ENCODE measurements around the gene PSMA5. TPM values are rescaled to one million over a fixed set of nuclear protein-coding genes. Genes with fewer than 3 reads are reported as not detected.

Gene PSMA5
- total RNA-seq, 1 experiment from 2014 or later = 133 TPM

GRCh38 chr1:109399326-109399957 is 26.8 kb downstream of the PSMA5 start:
- no peak overlapping the region for H4K5ac ChIP-seq (ENCODE audit: insufficient read length, low read depth, low read length)
- H2AK5ac ChIP-seq (ENCODE audit: insufficient read length, low read length) = no peak overlapping the region
- Mint-ChIP-seq H3K4me1 (peaks cover 19 to 27% of the 10 kb centered on the region in 2 experiments), H3K4me3 (peak overlapping the region; percentile 72 to 84), H3K9me3 (no peaks in the 10 kb centered on the region), H3K36me3 (ENCODE audit: insufficient read depth in 1 of 3, low read depth in 3 of 3) (peaks cover 2 to 18% (median 9%) of the 10 kb centered on the region in 3 experiments; a peak in 6 of 7 replicates), H3K27me3 (ENCODE audit: low read depth) (no peaks in the 10 kb centered on the region), H3K27ac (no peak overlapping the region; a peak in 1 of 7 replicates)
- H4K8ac ChIP-seq (replicated peaks; ENCODE audit: insufficient read length, low read depth, low read length) = no peak overlapping the region
- H3K79me2 ChIP-seq (ENCODE audit: insufficient read depth, low read length) = peaks cover 4% of the 10 kb centered on the region; the same call in 1 of the 2 replicates
- no peak overlapping the region for H4K91ac ChIP-seq (ENCODE audit: insufficient read length, low read depth, low read length)
- no peak overlapping the region for H3K9ac ChIP-seq (ENCODE audit: extremely low read depth, insufficient read length, low read length)
- H3K23me2 ChIP-seq (ENCODE audit: insufficient read length, low read depth, low read length, poor library complexity, severe bottlenecking) = peaks cover 17% of the 10 kb centered on the region
- no peak overlapping the region for H3K14ac ChIP-seq (ENCODE audit: insufficient read depth, low read length)
- H2BK5ac ChIP-seq (ENCODE audit: insufficient read length, low read length) = no peak overlapping the region
- H3K56ac ChIP-seq (ENCODE audit: insufficient read length, low read depth, low read length) = no peak overlapping the region
- DNase-seq = no peak
- no peak overlapping the region for H3K4me2 ChIP-seq (ENCODE audit: insufficient read depth, insufficient read length, low read length)
- no peaks in the 10 kb centered on the region for H3K9me3 ChIP-seq (ENCODE audit: control insufficient read depth, low read depth, low read length)
- peaks cover 2% of the 10 kb centered on the region; the same call in 1 of the 2 replicates for H3K4me1 ChIP-seq (ENCODE audit: insufficient read depth, low read length)
- H2BK12ac ChIP-seq (ENCODE audit: insufficient read length, low read depth, low read length) = no peak overlapping the region
- peak; percentile 78 for TF ChIP-seq CTCF (conservative IDR thresholded peaks at IDR 0.05)
- no peak overlapping the region for H3K27ac ChIP-seq (ENCODE audit: insufficient read length, low read depth, low read length)
- H2BK15ac ChIP-seq (ENCODE audit: low read depth, low read length) = no peak overlapping the region
- no peak overlapping the region for H2BK120ac ChIP-seq (ENCODE audit: low read depth, low read length, poor library complexity, severe bottlenecking)
- H3K27me3 ChIP-seq (ENCODE audit: insufficient read depth, low read length) = no peaks in the 10 kb centered on the region
- no peak overlapping the region for H3K23ac ChIP-seq (ENCODE audit: insufficient read length, low read depth, low read length)
- H3K79me1 ChIP-seq (ENCODE audit: insufficient read depth, low read depth, low read length, poor library complexity, severe bottlenecking) = peaks cover 9% of the 10 kb centered on the region
- no peak overlapping the region for H2BK20ac ChIP-seq (ENCODE audit: low read depth, low read length, poor library complexity, severe bottlenecking)
- no peaks in the 10 kb centered on the region for H4K20me1 ChIP-seq (ENCODE audit: control insufficient read depth, insufficient read depth, insufficient read length)
- WGBS (ENCODE audit: extremely low coverage, insufficient read length, low lambda C conversion rate) = no CpG with 5 or more reads among the region's 2 CpGs
- no peak overlapping the region for H3K4ac ChIP-seq (ENCODE audit: low read depth, low read length)
- H3T11ph ChIP-seq (ENCODE audit: low read length) = no peak overlapping the region
- no peak overlapping the region for H3K18ac ChIP-seq (ENCODE audit: insufficient read length, low read depth, low read length)
- H2AFZ ChIP-seq (ENCODE audit: low read length) = no peak overlapping the region
